ENCODE measurements around the gene MUC22.
"Not testable (repeated sequence)": the region's sequence is repeated elsewhere in the genome, so short reads cannot be mapped to it uniquely, and the experiment has no call there.

DNA sequence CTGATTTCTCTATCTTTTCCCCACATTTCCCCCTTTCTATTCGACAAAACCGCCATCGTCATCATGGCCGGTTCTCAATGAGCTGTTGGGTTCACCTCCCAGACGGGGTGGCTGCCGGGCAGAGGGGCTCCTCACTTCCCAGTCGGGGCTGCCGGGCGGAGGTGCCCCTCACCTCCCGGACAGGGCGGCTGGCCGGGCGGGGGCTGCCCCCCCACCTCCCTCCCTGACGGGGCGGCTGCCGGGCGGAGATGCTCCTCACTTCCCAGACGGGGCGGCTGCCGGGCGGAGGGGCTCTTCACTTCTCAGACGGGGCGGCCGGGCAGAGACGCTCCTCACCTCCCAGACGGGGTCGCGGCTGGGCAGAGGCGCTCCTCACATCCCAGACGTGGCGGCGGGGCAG, 56.8 kb downstream of the MUC22 start:
- TF ChIP-seq POLR2A (IDR thresholded peaks at IDR 0.05; ENCODE audit: extremely low read depth, insufficient read length); MYC (IDR thresholded peaks at IDR 0.05; ENCODE audit: low read depth, low read length): not testable (repeated sequence)
- TF ChIP-seq, protein P1, sequence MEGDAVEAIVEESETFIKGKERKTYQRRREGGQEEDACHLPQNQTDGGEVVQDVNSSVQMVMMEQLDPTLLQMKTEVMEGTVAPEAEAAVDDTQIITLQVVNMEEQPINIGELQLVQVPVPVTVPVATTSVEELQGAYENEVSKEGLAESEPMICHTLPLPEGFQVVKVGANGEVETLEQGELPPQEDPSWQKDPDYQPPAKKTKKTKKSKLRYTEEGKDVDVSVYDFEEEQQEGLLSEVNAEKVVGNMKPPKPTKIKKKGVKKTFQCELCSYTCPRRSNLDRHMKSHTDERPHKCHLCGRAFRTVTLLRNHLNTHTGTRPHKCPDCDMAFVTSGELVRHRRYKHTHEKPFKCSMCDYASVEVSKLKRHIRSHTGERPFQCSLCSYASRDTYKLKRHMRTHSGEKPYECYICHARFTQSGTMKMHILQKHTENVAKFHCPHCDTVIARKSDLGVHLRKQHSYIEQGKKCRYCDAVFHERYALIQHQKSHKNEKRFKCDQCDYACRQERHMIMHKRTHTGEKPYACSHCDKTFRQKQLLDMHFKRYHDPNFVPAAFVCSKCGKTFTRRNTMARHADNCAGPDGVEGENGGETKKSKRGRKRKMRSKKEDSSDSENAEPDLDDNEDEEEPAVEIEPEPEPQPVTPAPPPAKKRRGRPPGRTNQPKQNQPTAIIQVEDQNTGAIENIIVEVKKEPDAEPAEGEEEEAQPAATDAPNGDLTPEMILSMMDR (IDR thresholded peaks at IDR 0.05; ENCODE audit: low read depth, low read length), result not testable (repeated sequence)
- TF ChIP-seq, protein P2, sequence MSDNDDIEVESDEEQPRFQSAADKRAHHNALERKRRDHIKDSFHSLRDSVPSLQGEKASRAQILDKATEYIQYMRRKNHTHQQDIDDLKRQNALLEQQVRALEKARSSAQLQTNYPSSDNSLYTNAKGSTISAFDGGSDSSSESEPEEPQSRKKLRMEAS (IDR thresholded peaks at IDR 0.05; ENCODE audit: low read depth, low read length), result not testable (repeated sequence)

Data from NB4 (cell line).